CD4-positive, alpha-beta T cell (primary cell): ENCODE measurements around the gene NAV2. TPM values are rescaled to one million over a fixed set of nuclear protein-coding genes. Genes with fewer than 3 reads are reported as not detected.

Experiments used
- microRNA-seq: library from miRNA; unstranded; fragments of <30 nt; microRNA quantifications from one replicate; pipeline ENCODE4 v1.2.0, GENCODE V29; 2021; ENCODE audit warnings: borderline microRNAs expressed, borderline replicate concordance
- total RNA-seq, 174 experiments: library from RNA in 2 of 174; stranded (reverse) in 2 of 174; gene quantifications; one replicate each; pipeline ENCODE4 v1.2.3 and lab custom pipeline; 2021 to 2026

NAV2 gene
- total RNA-seq, 2 experiments from 2014 or later = 0.55 to 0.64 TPM

Small RNA genes within 50 kb of the gene (microRNA-seq; reads per million reads assigned to microRNA genes)
- not detected for gene MIR4694
